MM.1S (cell line): ENCODE data around the gene MYO1E.

Source experiments
- EZH2 ChIP-seq: fragments of 300-600 bp; sonication (generic); optimal IDR thresholded peaks from 2 replicates; pipeline ENCODE3; 2017; ENCODE audit warnings: low read depth, mild to moderate bottlenecking, antibody characterized with exemption, low read length, mixed read lengths
- TF ChIP-seq, protein P1 (sequence below): fragments of 300-600 bp; sonication (generic); IDR thresholded peaks from 2 replicates; pipeline ENCODE4 v1.5.1; 2016; ENCODE audit warnings: antibody characterized with exemption, low read length, mixed read lengths

DNA sequence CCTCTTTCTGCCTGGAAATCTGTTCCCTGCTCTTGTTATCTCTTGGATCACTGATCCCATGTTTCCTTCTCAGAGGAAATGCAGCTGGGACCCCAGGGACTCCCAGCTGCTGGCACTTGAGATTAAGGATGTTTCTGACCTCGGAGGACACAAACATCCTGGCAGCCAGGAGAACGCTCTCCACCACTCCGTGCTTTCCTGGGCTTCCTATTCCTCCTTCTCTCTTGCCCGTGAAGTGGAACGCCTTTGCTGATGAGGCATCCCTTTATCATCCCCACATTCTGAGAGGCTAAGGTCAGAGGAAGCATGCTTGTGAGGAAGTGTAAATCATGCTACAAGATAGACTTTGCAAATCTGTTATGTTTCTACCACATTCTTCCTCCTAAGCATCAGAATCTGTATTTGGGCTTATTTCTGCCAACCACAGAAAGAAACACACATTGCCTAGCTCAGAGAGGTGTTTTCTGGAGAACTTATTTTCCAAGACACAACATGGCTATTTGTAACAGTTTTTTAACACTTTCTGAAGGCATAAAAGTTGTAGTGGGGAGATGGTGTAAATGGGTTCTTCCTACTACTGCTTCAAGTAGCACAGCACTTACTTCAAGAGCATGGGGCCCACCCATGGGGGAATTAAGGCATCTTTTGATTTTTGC is 191.6 kb downstream of the MYO1E start:
- TF ChIP-seq, protein P1, sequence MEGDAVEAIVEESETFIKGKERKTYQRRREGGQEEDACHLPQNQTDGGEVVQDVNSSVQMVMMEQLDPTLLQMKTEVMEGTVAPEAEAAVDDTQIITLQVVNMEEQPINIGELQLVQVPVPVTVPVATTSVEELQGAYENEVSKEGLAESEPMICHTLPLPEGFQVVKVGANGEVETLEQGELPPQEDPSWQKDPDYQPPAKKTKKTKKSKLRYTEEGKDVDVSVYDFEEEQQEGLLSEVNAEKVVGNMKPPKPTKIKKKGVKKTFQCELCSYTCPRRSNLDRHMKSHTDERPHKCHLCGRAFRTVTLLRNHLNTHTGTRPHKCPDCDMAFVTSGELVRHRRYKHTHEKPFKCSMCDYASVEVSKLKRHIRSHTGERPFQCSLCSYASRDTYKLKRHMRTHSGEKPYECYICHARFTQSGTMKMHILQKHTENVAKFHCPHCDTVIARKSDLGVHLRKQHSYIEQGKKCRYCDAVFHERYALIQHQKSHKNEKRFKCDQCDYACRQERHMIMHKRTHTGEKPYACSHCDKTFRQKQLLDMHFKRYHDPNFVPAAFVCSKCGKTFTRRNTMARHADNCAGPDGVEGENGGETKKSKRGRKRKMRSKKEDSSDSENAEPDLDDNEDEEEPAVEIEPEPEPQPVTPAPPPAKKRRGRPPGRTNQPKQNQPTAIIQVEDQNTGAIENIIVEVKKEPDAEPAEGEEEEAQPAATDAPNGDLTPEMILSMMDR: no peak
- no peak for TF ChIP-seq EZH2
